Renal pelvis (tissue), 4 donors: ENCODE results near the gene RUFY1. TPM values are rescaled to one million over a fixed set of nuclear protein-coding genes. Genes with fewer than 3 reads are reported as not detected.
"Not testable (repeated sequence)": the region's sequence is repeated elsewhere in the genome, so short reads cannot be mapped to it uniquely, and the experiment has no call there.

ENCODE experiments used
- DNase-seq: peaks from one replicate; pipeline ENCODE4 v3.0.0-alpha.2; 2013
- polyA plus RNA-seq, 3 donors: library from polyadenylated mRNA; unstranded; fragments of 120-200 nt; gene quantifications; one replicate each; pipeline ENCODE4 v1.2.1, GENCODE V29; 2013; ENCODE audit not compliant: insufficient read length in 3 of 3

Gene RUFY1
- polyA plus RNA-seq, 3 donors = 75.9 to 97.1 (median 80.0) TPM

DNA sequence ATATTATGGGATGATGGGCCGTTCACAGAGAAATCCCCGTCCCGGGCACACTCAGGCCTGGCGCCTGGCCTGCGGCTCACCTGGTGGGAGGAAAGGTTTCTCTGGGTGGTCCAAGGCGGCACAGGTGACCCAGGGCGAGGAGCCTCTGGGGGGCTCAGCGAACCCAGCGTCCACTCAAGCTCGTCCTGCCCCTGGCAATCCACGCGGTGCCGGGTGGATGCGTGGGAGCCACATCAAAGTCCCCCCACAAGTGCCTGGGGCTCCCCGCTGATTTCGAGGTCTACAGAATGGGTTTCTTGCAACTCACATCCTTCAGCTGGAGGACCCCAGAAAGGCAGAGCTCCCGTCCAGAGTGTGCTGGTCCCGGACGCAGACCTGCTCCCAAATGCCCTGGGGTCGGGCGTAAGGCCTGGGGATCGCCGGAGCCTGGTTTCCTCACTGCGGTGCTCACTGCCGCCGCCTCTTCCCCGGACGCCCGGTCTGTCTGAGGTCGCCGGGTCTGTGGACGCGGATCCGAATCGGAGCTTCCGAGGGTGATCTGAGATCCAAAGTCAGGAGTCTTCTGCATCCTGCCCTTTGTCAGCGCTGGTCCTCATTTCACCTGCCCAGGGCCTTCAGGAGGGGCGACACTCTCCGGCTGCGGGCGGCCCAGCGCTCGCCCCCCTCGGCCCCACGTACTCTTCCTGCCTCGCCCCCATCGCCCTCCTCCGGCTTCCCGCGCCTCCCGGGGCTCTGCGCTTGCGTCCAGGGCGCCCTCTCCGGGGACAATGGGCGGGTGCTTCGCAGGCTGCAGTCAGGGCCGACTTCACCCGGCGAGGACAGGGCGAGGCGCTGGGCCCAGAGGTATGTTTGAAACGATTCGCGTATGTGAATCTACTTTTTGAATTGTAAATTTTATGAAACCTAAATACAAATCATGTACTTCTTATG lies 20.0 kb upstream of the RUFY1 start:
- peak; percentile 64 for DNase-seq

DNA sequence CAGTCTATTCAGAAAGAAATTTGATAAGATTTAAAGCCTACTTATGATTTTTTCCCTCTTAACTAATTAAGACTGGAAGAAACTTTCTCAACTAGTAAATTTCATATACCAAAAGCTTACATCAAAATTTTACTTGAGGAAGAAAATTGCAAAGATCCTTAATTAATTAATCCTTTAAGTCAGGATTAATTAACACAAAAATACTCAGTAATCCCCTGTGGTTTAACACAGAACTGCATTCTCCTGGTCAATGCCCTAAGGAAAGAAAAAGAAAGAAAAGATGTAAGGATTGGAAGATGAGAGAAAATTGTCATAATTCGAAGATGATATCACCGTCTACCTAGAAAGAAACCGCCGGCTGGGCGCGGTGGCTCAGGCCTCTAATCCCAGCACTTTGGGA lies 17.3 kb upstream of the RUFY1 start:
- DNase-seq = no peak

DNA sequence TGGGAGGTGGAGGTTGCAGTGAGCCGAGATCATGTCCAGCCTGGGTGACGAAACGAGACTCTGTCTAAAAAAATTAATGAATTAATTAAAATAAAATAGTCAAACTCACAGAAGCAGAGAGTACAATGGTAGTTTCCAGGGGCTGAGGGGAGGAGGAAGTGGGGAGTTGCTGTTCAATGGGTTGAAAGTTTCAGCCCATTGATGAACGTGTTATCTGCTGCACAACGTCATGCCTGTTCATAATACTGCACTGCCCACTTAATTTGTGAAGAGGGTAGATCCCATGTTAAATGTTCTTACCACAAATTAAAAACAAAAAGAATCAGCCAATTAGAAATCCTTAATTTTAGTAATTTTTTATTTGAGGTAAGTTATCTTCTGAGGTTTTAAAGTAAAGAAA lies 16.4 kb upstream of the RUFY1 start:
- DNase-seq = no peak

DNA sequence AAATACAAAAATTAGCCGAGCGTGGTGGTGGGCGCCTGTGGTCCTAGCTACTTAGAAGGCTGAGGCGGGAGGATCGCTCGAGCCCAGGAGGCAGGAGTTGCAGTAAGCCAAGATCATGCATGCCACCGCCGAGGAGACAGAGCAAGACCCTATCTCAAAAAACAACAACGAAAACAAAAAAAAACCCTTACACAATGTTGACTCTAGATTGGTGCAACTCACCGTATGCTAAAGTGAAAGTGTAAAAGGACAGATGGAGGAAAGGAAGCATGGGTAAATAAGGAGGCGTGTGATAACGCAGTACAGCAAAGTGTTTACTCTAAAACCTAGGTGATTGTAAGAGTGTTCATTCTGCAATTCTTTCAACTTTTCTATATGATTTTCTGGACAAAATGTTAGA lies 15.9 kb upstream of the RUFY1 start:
- DNase-seq = no peak

DNA sequence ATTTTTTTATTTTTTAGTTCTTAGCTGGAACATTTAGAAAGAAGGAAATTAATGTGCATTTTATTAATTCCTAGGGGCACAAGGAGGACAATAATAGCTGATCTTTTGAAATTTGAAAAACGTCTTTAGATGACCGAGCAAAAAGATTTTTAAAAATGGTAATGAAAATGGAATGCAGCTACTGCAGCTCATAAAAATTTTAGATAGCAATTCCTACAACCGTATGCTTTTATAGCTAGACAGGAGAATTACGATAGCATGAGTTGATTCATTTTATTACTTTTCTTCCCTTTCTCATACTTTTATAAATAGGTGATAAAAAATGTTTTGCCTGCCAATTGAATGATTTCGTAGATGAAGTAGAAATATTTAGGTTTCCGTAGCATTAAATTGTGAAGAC lies 13.7 kb upstream of the RUFY1 start:
- no peak for DNase-seq

DNA sequence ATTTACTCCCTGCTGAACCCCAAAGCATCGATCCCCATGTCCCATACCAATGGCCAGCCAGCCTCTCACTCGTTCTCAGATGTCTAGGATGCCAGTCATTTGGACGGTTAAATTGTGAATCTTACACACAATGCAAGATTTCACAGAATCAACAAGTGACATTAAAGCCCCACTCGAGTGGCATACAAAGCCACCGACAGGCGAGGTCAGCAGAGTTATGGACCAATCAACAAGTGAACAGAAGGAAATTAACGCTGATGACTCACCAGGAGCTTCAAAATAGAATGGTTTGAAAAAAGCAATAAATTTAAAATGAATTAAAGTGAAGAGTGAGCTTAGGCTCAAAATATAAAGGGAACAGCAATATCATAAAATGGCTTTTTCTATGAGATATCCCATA lies 8.2 kb upstream of the RUFY1 start:
- no peak for DNase-seq

DNA sequence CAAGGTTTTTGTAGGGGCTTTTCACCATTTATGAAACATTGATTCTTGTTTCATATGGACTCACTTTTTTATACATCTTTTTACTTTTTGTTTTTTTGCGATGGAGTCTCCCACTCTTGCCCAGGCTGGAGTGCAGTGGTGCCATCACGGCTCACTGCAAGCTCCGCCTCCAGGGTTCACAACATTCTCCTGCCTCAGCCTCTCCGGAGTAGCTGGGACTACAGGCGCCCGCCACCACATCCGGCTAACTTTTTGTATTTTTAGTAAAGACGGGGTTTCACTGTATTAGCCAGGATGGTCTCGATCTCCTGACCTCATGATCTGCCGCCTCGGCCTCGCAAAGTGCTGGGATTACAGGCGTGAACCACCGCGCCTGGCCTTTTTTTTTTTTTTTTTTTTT lies 7.1 kb upstream of the RUFY1 start:
- not testable (repeated sequence) for DNase-seq

DNA sequence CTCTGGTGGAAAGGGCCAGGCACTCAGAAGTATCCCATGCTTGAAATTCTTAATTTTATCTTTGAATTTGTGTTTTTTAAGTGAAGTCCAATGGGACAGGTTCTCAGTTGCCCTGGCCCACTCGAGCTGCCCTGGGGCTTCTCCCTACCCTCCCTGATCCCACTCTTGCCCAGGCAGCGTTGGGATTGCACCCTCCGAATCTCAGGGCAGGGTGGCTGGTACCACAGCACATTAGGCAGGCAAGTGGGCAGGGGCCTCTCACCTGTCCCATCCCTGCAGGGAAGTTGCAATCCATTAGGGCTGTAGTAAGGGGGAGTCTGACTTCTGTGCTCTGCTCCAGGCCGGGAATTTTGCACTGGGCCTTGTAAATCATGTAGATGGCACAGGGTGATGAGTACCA lies 2.7 kb downstream of the RUFY1 start:
- no peak for DNase-seq

DNA sequence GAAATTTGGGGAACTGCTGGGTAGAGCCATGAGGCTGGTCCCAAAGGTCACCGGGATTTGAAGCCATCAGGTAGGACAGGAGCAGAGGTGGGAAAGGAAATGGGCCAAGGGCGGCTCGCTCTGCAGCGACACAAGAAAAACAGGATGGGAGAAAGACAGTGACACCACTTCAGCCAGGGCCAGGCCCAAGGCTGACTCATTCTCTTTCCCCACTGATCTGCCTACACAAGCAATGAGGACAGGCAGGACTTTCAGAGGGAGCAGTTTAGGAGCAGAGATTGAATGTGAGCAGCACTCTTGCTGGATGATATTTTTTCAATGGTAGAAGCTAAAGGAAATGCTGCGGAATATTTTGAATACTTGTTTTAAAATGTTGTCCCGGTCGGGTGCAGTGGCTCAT lies 3.5 kb downstream of the RUFY1 start:
- DNase-seq = no peak

DNA sequence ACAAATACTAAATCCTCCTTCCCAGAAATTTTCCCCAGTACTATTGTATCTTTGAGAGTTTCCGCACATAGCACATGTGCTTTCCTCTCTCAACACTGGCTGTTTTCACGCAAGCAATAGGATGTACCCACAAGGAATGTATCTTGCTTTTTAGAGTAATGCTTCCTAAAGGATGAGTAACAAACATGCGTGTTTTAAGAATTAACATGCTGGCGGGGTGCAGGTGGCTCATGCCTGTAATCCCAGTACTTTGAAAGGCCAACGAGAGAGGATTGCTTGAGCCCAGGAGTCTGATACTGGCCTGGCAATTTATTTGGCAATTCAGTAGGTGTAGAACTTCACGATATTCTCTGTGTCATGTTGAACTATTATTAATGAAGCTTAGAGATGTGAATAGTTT lies 4.6 kb downstream of the RUFY1 start:
- no peak for DNase-seq

DNA sequence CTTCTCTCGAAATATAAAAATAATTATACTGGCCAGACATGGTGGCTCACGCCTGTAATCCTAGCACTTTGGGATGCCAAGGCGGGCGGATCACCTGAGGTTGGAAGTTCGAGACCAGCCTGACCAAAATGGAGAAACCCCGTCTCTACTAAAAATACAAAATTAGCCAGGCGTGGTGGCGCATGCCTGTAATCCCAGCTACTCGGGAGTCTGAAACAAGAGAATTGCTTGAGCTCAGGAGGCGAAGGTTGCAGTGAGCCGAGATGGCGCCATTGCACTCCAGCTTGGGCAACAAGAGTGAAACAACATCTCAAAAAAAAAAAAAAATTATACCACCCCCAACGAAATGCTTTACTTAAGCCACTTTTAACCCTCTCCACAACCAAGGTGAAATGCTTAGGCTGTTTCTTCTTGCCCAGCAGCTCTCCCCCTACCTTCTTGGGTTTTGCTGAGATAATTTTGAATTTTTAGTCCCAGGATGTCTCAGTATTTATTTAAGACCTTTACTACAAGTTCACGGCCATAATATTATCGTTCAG lies 8.0 kb downstream of the RUFY1 start:
- DNase-seq = not testable (repeated sequence)

DNA sequence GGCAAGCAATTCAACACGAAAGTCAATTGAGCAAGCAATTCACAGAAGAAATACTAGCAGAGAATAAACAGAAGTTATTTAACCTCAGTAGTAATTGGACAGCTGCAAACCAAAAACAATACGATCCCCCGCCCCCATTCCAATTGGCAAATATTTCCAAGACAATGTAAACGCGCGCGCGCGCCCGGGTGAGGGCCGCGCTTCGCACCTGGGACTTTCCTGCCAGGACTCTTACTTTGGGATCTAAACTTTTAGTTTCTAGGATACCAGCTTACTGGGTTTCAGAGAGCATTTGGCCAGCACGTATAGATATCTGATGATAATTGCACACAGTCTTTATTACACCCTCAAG lies 8.6 kb downstream of the RUFY1 start:
- DNase-seq = peak; percentile 69

DNA sequence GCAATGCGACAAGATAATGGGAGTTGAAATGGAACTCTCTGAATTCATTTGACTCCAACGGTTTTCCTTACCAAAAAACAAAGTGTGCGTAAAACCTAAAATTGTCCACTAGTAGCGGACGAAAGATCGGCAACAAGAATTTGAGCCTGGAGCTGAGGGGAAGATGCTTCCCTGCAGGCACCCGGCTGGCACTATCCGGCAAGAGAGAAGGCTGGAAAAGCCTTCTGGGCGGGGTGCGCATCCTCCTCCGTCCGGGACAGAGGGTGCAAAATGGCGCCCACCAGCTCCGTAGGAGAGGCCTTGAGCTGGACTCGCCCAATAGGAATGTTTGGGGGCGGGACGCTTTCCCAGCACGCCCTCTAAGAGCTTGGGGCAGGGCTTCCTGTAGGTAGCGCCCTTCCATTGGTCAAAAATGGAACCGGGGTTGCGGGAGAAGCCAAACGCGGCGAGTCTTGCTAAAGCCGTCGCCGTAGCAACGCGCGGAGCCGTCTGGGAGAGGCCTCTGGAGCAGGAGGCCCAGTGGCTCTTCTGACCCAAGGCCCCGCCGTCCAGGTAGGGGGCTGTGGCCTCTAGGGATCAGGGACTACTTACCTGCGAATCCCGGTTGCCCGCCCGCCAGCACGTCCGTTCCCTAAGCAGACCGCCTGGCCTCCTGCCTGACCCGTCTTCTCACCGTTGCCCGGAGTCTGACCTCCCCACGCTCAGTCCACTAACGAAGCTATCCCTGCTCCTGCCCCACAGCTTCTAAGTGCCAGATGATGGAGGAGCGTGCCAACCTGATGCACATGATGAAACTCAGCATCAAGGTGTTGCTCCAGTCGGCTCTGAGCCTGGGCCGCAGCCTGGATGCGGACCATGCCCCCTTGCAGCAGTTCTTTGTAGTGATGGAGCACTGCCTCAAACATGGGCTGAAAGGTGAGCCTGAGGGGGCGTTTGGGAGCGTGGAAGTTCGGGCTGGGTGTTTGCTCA lies 9.2 kb downstream of the RUFY1 start:
- DNase-seq = peak; percentile 99

DNA sequence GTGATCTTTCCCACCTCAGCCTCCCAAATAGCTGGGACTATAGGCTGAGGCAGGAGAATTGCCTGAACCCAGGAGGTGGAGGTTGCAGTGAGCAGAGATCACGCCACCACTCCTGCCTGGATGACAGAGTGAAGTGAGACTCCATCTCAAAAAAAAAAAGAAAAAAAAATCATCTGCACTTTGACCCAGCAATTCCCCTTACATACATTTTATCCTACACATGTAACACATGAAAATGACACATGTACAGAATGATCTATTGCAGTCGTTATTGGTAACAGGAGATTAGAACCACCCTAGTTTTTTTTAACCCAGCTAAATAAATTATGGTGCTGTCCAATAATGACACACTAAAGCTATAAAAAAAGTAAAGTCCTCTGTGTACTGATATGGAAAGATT lies 14.2 kb downstream of the RUFY1 start:
- no peak for DNase-seq

DNA sequence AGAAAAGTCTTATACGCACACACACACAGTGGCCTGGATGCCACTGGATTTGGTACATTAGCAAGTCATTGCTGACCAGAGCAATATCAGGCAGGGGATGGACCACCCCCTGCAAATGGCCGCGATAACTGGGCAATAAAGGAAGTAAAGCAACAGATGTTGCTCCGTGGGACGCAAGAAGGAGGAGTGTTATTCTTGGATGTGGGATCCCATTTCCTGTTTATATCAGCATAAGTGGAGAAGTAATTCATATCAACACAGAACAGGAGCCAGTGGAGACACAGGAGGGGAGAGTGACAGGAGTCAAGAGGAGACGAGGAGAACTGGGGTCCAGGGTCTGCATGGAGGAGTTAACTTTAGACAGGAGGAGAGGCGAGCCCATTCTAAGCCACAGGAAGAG lies 18.4 kb downstream of the RUFY1 start:
- DNase-seq = peak; percentile 22

DNA sequence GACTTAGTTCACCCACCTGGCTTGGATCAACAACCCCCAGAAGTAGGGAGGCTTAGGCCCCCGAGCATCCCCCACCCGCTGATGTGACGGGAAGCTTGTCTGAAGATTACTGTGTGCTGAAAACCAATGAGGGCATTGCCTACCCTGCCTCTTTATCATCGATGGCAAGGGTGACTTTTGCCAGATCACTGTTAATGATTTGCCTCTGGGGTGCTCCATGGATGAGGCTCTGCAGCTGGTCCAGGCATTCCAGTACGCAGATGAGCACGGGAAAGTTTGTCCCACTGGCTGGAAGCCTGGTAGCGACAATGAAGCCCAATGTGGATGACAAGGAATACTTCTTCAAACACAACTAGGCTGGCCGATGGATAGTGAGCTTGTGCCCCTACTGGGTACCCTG lies 22.0 kb downstream of the RUFY1 start:
- no peak for DNase-seq

DNA sequence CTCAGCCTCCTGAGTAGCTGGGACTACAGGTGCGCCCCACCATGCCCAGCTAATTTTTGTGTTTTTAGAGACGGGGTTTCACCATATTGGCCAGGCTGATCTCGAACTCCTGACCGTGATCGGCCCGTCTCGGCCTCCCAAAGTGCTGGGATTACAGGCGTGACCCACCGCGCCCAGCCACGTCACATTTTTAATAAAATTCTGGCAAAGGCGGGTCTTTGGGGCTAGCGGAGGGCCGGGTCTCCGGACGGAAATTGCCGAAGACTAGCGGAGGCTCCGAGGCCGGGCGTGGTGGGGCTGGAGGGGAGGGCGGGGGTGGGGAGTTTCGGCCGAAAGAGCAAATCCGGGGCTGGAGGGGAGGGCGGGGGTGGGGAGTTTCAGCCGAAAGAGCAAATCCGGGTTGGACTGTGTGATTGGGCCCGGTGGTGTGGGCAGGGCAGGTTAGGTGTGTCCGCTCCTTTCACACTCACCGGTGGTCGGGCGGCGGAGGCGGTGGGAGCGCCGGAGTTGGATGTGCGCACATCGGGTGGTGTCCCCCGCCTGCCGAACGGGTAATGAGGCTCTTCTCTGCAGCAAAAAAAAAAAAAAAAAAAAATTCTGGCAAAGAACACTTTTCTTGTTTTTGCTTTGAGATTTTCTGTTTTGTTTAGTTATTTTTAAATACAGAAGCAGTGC lies 27.1 kb downstream of the RUFY1 start:
- DNase-seq = no peak

DNA sequence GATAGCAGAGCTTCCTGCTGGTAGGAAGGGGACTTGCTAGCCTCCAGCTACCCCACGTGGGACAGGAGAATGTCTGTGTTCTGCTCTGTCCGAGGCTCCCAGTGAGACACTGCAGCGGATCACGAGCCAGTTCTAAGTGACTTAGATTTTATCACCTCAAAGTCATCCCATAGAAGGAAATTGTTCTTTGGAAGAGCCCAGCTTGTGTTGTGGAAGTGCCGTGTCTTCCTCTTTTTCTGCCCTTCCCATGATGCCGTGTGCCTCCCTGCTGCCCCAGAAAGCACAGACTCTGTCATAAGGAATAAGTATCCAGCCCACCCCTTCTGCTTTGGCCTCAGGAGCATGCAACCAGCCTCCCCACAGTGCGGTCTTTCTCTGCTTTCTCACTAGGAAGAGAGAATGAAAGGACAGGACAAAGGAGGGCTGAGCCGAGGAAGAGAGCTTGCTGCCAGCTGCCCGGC lies 35.6 kb downstream of the RUFY1 start:
- no peak for DNase-seq

DNA sequence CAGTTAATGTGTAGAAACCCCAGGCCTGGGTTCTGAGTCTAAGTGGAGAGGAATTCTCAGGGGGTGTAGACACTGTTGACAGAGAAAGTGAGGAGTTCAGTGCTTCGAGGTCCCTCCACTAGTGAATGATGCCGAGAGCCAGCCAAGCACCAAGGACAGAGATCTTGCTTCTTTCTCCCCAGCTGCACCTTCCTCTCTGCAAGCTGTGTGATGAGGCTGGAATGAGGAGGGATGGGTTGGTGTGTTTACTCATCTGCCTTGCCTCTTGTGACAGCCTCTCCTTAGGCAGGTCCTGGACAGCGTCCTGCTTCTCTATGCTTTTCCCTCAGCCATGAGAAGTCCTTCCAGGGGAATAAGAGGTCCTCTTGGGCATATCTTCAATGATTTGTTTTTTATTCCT lies 37.8 kb downstream of the RUFY1 start:
- no peak for DNase-seq

DNA sequence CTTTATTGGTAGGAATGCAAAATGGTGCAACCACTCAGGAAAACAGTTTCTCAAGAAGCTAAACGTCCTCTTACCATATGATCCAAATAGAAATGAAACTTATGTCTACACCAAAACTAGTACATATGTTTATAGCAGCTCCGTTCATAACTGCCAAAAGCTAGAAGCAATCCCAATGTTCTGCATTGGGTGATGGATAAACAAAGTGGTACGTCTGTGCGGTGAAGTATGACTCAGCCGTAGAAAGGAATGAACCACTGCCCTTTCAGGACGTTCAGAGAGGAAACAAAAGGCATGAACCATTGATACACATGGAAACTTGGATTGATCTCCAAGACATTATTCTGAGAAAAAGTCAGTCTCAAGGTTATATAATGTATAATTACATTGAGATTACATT lies 45.6 kb downstream of the RUFY1 start:
- no peak for DNase-seq

DNA sequence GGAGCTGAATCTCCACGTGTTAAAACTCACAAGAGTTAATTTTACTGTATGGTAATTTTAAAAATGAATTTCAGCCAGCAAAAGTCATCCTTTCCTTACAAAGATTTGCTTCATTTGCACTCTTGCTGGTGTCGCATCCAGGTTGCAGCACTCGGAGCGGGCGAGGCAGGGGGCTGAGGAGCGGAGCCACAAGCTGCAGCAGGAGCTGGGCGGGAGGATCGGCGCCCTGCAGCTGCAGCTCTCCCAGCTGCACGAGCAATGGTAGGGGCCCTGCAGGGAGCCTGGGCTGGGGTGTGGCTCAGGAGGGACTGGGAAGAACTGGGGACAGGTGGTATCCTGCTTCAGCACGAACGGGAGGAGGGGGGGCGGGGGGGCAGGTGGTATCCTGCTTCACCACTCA lies 46.1 kb downstream of the RUFY1 start:
- DNase-seq = no peak

DNA sequence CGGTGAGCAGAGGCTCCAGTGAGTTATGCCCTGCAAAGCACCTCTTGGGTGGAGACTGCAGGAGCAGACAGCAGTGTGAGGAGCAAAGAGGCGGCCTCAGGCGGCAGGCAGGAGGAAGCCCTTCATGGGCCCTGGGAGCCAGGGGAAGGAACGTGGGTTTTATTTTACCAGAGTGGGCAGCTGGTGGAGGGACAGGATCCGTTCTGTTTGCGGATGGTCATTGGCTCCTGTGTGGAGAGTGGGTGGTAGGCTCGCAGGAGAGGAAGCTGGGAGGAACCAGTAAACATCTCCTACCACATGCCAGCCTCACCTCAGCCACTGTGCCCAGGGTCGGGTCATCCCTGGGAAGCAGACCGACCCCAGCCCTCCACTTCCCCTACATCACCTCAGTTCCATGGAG lies 48.7 kb downstream of the RUFY1 start:
- no peak for DNase-seq
